ENCODE results near the gene SPINT4.

Gene SPINT4

GRCh38 chr20:45765307-45765875, 43.2 kb downstream of the SPINT4 start:
- no peak for DNase-seq (ENCODE audit: low read depth in 2 of 2)

GRCh38 chr20:45765980-45766379, 43.8 kb downstream of the SPINT4 start:
- no peak for DNase-seq (ENCODE audit: low read depth in 2 of 2)

GRCh38 chr20:45768479-45768878, 46.3 kb downstream of the SPINT4 start:
- no peak for DNase-seq (ENCODE audit: low read depth in 2 of 2)

- DNase-seq (ENCODE audit: low read depth in 2 of 2): peak; percentile 53 to 56
Measured at GRCh38 chr20:45771182-45771759, 49.1 kb downstream of the SPINT4 start.

GRCh38 chr20:45772693-45773092, 50.5 kb downstream of the SPINT4 start:
- DNase-seq (ENCODE audit: low read depth in 2 of 2): no peak

- DNase-seq (ENCODE audit: low read depth in 2 of 2): no peak
Measured at GRCh38 chr20:45774945-45775344, 52.8 kb downstream of the SPINT4 start.

GRCh38 chr20:45775411-45775810, 53.3 kb downstream of the SPINT4 start:
- no peak for DNase-seq (ENCODE audit: low read depth in 2 of 2)

Measured in fibroblast of skin of left biceps (primary cell).